RWPE2 (cell line): Measurements from ENCODE around the gene MYO1E.

ENCODE experiments used
- ATAC-seq: fragments of 200-7000 bp; cut with Tn5 transposase; 3 replicates; pipeline ENCODE4 v1.9.1; 2021; ENCODE audit warnings: low read depth
- DNase-seq: peaks from one replicate; pipeline ENCODE4 v3.0.0-alpha.2; 2020; ENCODE audit warnings: low spot score
- H3K27ac ChIP-seq: fragments of 450-650 bp; 2 replicates; pipeline ENCODE4 v1.5.1; 2017; ENCODE audit warnings: mild to moderate bottlenecking; ENCODE audit not compliant: poor library complexity, severe bottlenecking
- H3K27me3 ChIP-seq: fragments of 250-450 bp; sonication (Bioruptor Pico); 2 replicates; pipeline ENCODE4 v1.5.1; 2021; ENCODE audit warnings: mild to moderate bottlenecking, moderate library complexity; ENCODE audit not compliant: insufficient read depth, poor library complexity, severe bottlenecking
- H3K36me3 ChIP-seq: fragments of 250-450 bp; sonication (Bioruptor Pico); 2 replicates; pipeline ENCODE4 v1.5.1; 2020; ENCODE audit warnings: low read depth, mild to moderate bottlenecking, moderate library complexity
- H3K4me1 ChIP-seq: fragments of 250-450 bp; sonication (Bioruptor Pico); 2 replicates; pipeline ENCODE4 v1.5.1; 2021; ENCODE audit warnings: mild to moderate bottlenecking, moderate library complexity; ENCODE audit not compliant: insufficient read depth, poor library complexity, severe bottlenecking
- H3K4me3 ChIP-seq: fragments of 250-450 bp; sonication (Bioruptor Pico); 2 replicates; pipeline ENCODE4 v1.5.1; 2021; ENCODE audit warnings: mild to moderate bottlenecking, moderate library complexity; ENCODE audit not compliant: severe bottlenecking
- H3K9me3 ChIP-seq: fragments of 250-450 bp; sonication (Bioruptor Pico); 2 replicates; pipeline ENCODE4 v1.5.1; 2021; ENCODE audit warnings: mild to moderate bottlenecking, moderate library complexity; ENCODE audit not compliant: severe bottlenecking
- TF ChIP-seq, protein P1 (sequence below): fragments of 450-650 bp; IDR thresholded peaks from one replicate; pipeline ENCODE4 v1.5.1; 2017; ENCODE audit warnings: mild to moderate bottlenecking, moderate library complexity; ENCODE audit not compliant: poor library complexity, severe bottlenecking

The MYO1E gene

DNA sequence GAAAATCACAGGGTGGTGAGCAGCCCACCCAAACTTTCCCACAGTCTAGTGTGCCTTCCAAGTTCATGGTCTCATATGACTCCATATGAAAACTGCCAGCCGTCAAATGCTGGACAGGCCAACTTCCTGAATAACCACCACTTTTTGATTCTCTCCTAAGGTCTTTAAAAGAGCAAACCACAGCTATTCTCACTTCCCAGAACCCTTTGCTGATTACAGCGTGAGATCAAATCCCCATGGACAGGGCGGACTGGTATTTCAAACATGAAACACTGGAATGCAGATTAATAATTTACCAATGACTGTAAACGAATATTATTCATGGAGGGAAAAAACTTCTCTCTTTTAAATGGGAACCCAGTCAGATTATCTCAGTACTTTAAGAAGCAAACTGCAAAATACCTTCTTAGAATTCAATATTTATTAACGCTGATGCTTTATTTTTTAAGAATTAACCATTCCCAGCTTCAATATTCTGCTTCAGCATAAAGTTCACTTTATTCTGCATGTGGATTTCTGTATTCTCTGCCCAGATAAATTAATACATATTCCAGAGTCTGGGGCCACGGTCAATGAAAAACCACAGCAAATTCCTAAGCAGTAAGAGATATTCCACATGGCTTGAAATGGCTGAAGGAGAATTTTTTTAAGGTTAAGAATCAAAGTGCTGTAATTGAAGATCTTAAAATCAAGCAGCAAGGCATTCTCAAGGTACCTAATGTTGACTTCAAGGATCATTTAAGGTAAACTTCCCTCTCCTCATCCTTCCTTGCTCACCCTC, 42.9 kb downstream of the MYO1E start:
- Histone ChIP-seq H3K27me3 (no peaks in the 10 kb centered on the region), H3K27ac (no peak overlapping the region)
- no peak for DNase-seq

DNA sequence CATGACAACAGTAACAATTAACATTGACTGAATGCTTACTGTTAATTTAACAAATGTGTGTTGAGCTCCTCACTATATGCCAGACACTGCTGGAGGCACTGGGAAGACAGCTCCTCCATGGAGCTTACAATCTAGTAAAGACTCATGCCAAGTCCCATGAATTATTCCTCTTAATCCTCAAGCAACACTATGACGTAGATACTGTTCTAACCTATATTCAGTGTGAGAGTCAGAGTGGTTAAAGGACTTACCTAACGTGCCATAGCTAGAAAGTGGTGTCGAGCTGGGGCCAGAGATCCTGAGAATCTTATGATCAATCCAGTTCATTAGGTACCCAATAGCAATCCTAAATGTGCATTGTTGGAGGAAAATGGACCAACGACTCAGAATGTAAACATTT, 43.6 kb downstream of the MYO1E start:
- ATAC-seq = no peak

More for the DNA sequence above, 42.9 kb downstream of the MYO1E start:
- H3K36me3 ChIP-seq = peaks cover 11% of the 10 kb centered on the region; the same call in 1 of the 2 replicates
- TF ChIP-seq, protein P1, sequence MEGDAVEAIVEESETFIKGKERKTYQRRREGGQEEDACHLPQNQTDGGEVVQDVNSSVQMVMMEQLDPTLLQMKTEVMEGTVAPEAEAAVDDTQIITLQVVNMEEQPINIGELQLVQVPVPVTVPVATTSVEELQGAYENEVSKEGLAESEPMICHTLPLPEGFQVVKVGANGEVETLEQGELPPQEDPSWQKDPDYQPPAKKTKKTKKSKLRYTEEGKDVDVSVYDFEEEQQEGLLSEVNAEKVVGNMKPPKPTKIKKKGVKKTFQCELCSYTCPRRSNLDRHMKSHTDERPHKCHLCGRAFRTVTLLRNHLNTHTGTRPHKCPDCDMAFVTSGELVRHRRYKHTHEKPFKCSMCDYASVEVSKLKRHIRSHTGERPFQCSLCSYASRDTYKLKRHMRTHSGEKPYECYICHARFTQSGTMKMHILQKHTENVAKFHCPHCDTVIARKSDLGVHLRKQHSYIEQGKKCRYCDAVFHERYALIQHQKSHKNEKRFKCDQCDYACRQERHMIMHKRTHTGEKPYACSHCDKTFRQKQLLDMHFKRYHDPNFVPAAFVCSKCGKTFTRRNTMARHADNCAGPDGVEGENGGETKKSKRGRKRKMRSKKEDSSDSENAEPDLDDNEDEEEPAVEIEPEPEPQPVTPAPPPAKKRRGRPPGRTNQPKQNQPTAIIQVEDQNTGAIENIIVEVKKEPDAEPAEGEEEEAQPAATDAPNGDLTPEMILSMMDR = no peak
- no peaks in the 10 kb centered on the region for H3K9me3 ChIP-seq
- ATAC-seq = no peak; the same call in 2 of the 3 replicates
- peaks cover 19% of the 10 kb centered on the region for H3K4me1 ChIP-seq
- no peak overlapping the region for H3K4me3 ChIP-seq

DNA sequence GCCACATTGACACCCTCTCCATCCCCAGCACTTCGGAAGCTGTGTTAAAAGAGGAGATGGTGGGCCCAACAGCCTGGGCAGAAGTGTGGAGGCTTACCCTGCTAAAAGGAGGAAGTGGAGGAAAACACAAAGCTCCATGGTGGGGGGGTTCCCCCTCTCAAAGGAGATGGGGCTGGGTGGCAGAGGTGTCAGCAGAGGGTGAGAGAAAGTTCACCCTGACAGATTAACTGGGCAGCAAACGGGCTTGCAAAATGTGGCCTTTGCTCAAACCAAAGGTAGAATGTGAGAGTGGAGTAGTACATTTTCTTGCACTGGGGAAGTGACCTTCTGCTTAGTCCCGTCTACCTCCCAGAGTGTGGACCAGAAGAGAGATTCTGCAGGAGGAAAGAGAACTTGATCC, 44.7 kb downstream of the MYO1E start:
- H3K27me3 ChIP-seq = no peaks in the 10 kb centered on the region
- peaks cover 6% of the 10 kb centered on the region for H3K4me1 ChIP-seq
- H3K9me3 ChIP-seq = no peaks in the 10 kb centered on the region
- DNase-seq (no peak), ATAC-seq (no peak)
- no peak overlapping the region for H3K27ac ChIP-seq
- TF ChIP-seq, protein P1 = no peak
- H3K36me3 ChIP-seq = peaks cover 4% of the 10 kb centered on the region; the same call in 1 of the 2 replicates
- no peak overlapping the region for H3K4me3 ChIP-seq

More for the DNA sequence above, 43.6 kb downstream of the MYO1E start:
- Histone ChIP-seq H3K4me3 (no peak overlapping the region), H3K9me3 (no peaks in the 10 kb centered on the region), H3K27ac (no peak overlapping the region), H3K36me3 (peaks cover 11% of the 10 kb centered on the region; the same call in 1 of the 2 replicates), H3K4me1 (peaks cover 13% of the 10 kb centered on the region), H3K27me3 (no peaks in the 10 kb centered on the region)
- TF ChIP-seq, protein P1 = no peak
- no peak for DNase-seq

DNA sequence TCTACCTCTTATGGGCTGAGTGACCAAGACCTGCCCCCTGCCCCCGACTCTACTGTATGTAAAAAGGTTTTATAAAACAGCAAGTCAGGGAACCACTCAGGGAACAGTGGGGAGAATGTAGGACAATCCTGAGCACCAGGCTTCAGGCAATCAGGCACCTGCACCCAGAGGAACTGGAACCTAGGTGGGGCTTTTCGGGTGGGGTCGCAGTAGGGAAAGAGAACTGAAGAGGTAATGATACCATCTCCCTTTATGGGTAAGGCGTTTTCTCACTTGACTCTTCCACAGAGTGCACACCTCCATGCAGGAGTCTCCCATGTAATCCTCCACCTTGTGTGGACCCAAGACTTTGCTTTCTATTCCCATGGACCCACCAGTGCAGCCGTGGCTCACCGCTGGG, 45.8 kb downstream of the MYO1E start:
- no peak overlapping the region for H3K27ac ChIP-seq
- TF ChIP-seq, protein P1 = no peak
- no peak overlapping the region for H3K4me3 ChIP-seq
- no peak for ATAC-seq
- peaks cover 4% of the 10 kb centered on the region; the same call in 1 of the 2 replicates for H3K36me3 ChIP-seq
- no peak for DNase-seq
- H3K4me1 ChIP-seq = peaks cover 5% of the 10 kb centered on the region
- no peaks in the 10 kb centered on the region for H3K27me3 ChIP-seq
- H3K9me3 ChIP-seq = no peaks in the 10 kb centered on the region

DNA sequence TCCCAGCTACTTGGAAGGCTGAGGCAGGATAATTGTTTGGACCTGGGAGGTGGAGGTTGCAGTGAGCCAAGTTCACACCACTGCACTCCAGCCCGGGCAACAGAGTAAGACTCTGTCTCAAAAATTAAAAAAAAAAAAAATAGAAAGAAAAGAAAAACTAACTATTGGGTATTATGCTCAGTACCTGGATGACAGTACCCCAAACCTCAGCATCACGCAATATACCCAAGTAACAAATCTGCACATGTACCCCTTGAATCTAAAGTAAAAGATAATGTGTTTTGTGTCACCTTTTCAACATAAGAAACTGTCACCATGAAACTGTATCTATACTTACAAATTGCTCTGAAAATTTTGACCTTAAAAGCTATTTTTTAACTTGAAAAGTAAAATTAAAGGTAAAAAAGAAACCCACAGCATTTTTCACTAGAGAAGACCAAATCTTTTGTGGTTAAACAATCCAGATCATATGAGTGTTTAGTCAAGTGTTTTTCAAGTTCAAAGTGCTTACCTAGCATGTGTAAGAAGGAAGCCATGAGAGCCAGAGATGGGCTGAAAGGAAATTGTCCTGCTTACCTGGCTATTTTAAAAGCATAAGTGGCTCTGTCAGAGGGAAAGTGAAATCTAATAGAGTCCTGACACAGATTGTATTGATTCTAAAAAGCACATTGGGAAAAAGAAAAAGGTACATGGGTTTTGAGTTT, 50.5 kb downstream of the MYO1E start:
- Histone ChIP-seq H3K9me3 (peaks cover 2% of the 10 kb centered on the region), H3K36me3 (peaks cover 19% of the 10 kb centered on the region), H3K27ac (no peak overlapping the region), H3K4me3 (no peak overlapping the region), H3K4me1 (peaks cover 4% of the 10 kb centered on the region), H3K27me3 (no peaks in the 10 kb centered on the region)
- TF ChIP-seq, protein P1 = no peak
- DNase-seq (no peak), ATAC-seq (no peak)
